GM10847 (cell line): ENCODE data around the gene LY6G5C.

Experiments used
- POLR2A ChIP-seq: IDR thresholded peaks from 2 replicates; pipeline ENCODE4 v1.6.1; 2011; ENCODE audit not compliant: insufficient read length; ENCODE audit errors: extremely low read depth

LY6G5C gene

GRCh38 chr6:31661262-31662123, 19.4 kb downstream of the LY6G5C start:
- TF ChIP-seq POLR2A: no peak

GRCh38 chr6:31660381-31661261, 20.2 kb downstream of the LY6G5C start, which contains the start of gene C6orf47:
Gene C6orf47, minus strand, starts transcription at chr6:31660778. Its CDS starts 831 bp downstream, at chr6:31659947.
- peak; percentile 92 for TF ChIP-seq POLR2A

- TF ChIP-seq POLR2A: no peak
These were observed 21.1 kb downstream of the LY6G5C start for GRCh38 chr6:31659649-31660380.

GRCh38 chr6:31658983-31659648, 21.8 kb downstream of the LY6G5C start:
- no peak for TF ChIP-seq POLR2A

- TF ChIP-seq POLR2A: no peak
These were observed 22.6 kb downstream of the LY6G5C start for GRCh38 chr6:31658158-31658688.

- no peak for TF ChIP-seq POLR2A
These were observed 23.3 kb downstream of the LY6G5C start for GRCh38 chr6:31657406-31658157.

- TF ChIP-seq POLR2A: no peak
These were observed 25.3 kb downstream of the LY6G5C start, which contains the start of gene APOM for GRCh38 chr6:31655349-31656237. Gene APOM, plus strand, starts transcription at chr6:31655894. Its CDS starts 73 bp downstream, at chr6:31655967.

GRCh38 chr6:31654574-31655348, 26.1 kb downstream of the LY6G5C start:
- no peak for TF ChIP-seq POLR2A

GRCh38 chr6:31652925-31653724, 27.7 kb downstream of the LY6G5C start:
- peak; percentile 11 for TF ChIP-seq POLR2A

GRCh38 chr6:31651602-31652191, 29.2 kb downstream of the LY6G5C start:
- TF ChIP-seq POLR2A: no peak

GRCh38 chr6:31645325-31645724, 35.5 kb downstream of the LY6G5C start:
- TF ChIP-seq POLR2A: no peak
